Measurements from ENCODE around the gene KLHDC7A. TPM values are rescaled to one million over a fixed set of nuclear protein-coding genes. Genes with fewer than 3 reads are reported as not detected.

KLHDC7A gene
- polyA plus RNA-seq, 1 donor = 4.0 TPM

- Histone ChIP-seq H3K4me3 (ENCODE audit: low read length) (no peak overlapping the region), H3K36me3 (ENCODE audit: control insufficient read depth, insufficient read depth, low read length) (no peaks in the 10 kb centered on the region), H3K27me3 (ENCODE audit: control insufficient read depth, insufficient read depth, low read length) (no peaks in the 10 kb centered on the region), H3K9me3 (ENCODE audit: control insufficient read depth, low read depth, low read length) (no peaks in the 10 kb centered on the region), H3K4me1 (ENCODE audit: control insufficient read depth, insufficient read depth, low read length) (no peaks in the 10 kb centered on the region), H3K27ac (ENCODE audit: low read length) (no peak overlapping the region)
- no CpG with 5 or more reads among the region's 4 CpGs for WGBS (ENCODE audit: insufficient coverage, low lambda C conversion rate)
- DNase-seq = no peak
Measured at GRCh38 chr1:18527514-18527913, 46.8 kb downstream of the KLHDC7A start.

- no peaks in the 10 kb centered on the region for H3K27me3 ChIP-seq (ENCODE audit: control insufficient read depth, insufficient read depth, low read length)
- H3K36me3 ChIP-seq (ENCODE audit: control insufficient read depth, insufficient read depth, low read length) = no peaks in the 10 kb centered on the region
- no peak for DNase-seq
- H3K9me3 ChIP-seq (ENCODE audit: control insufficient read depth, low read depth, low read length) = no peaks in the 10 kb centered on the region
- H3K4me1 ChIP-seq (ENCODE audit: control insufficient read depth, insufficient read depth, low read length) = no peaks in the 10 kb centered on the region
- WGBS (ENCODE audit: insufficient coverage, low lambda C conversion rate) = no CpG with 5 or more reads among the region's 5 CpGs
- no peak overlapping the region for H3K4me3 ChIP-seq (ENCODE audit: low read length)
- no peak overlapping the region for H3K27ac ChIP-seq (ENCODE audit: low read length)
Measured at GRCh38 chr1:18527921-18528320, 47.2 kb downstream of the KLHDC7A start.

GRCh38 chr1:18528616-18529015, 47.9 kb downstream of the KLHDC7A start:
- no peak for DNase-seq
- whole genome bisulfite sequencing (ENCODE audit: insufficient coverage, low lambda C conversion rate) = no CpG with 5 or more reads among the region's 2 CpGs

GRCh38 chr1:18529714-18530113, 49.0 kb downstream of the KLHDC7A start:
- Histone ChIP-seq H3K4me1 (ENCODE audit: control insufficient read depth, insufficient read depth, low read length) (no peaks in the 10 kb centered on the region), H3K27ac (ENCODE audit: low read length) (no peak overlapping the region), H3K4me3 (ENCODE audit: low read length) (no peak overlapping the region), H3K9me3 (ENCODE audit: control insufficient read depth, low read depth, low read length) (no peaks in the 10 kb centered on the region), H3K27me3 (ENCODE audit: control insufficient read depth, insufficient read depth, low read length) (no peaks in the 10 kb centered on the region), H3K36me3 (ENCODE audit: control insufficient read depth, insufficient read depth, low read length) (no peaks in the 10 kb centered on the region)
- no peak for DNase-seq
- no CpG with 5 or more reads among the region's 4 CpGs for WGBS (ENCODE audit: insufficient coverage, low lambda C conversion rate)

More at GRCh38 chr1:18528616-18529015, 47.9 kb downstream of the KLHDC7A start:
- Histone ChIP-seq H3K4me1 (ENCODE audit: control insufficient read depth, insufficient read depth, low read length) (no peaks in the 10 kb centered on the region), H3K27me3 (ENCODE audit: control insufficient read depth, insufficient read depth, low read length) (no peaks in the 10 kb centered on the region), H3K4me3 (ENCODE audit: low read length) (no peak overlapping the region), H3K36me3 (ENCODE audit: control insufficient read depth, insufficient read depth, low read length) (no peaks in the 10 kb centered on the region), H3K27ac (ENCODE audit: low read length) (no peak overlapping the region), H3K9me3 (ENCODE audit: control insufficient read depth, low read depth, low read length) (no peaks in the 10 kb centered on the region)

GRCh38 chr1:18530587-18531502, 50.1 kb downstream of the KLHDC7A start:
- H3K36me3 ChIP-seq (ENCODE audit: control insufficient read depth, insufficient read depth, low read length) = no peaks in the 10 kb centered on the region
- no CpG with 5 or more reads among the region's 6 CpGs for WGBS (ENCODE audit: insufficient coverage, low lambda C conversion rate)
- H3K27me3 ChIP-seq (ENCODE audit: control insufficient read depth, insufficient read depth, low read length) = no peaks in the 10 kb centered on the region
- no peak overlapping the region for H3K4me3 ChIP-seq (ENCODE audit: low read length)
- no peak overlapping the region for H3K27ac ChIP-seq (ENCODE audit: low read length)
- DNase-seq = no peak
- H3K9me3 ChIP-seq (ENCODE audit: control insufficient read depth, low read depth, low read length) = no peaks in the 10 kb centered on the region
- H3K4me1 ChIP-seq (ENCODE audit: control insufficient read depth, insufficient read depth, low read length) = no peaks in the 10 kb centered on the region

GRCh38 chr1:18531503-18531845, 50.7 kb downstream of the KLHDC7A start:
- no peak for DNase-seq
- 60% methylated on average over 1 of the region's 3 CpGs for WGBS (ENCODE audit: insufficient coverage, low lambda C conversion rate)
- H3K27me3 ChIP-seq (ENCODE audit: control insufficient read depth, insufficient read depth, low read length) = peaks cover 3% of the 10 kb centered on the region

GRCh38 chr1:18532390-18533170, 51.9 kb downstream of the KLHDC7A start:
- Histone ChIP-seq H3K4me1 (ENCODE audit: control insufficient read depth, insufficient read depth, low read length) (no peaks in the 10 kb centered on the region), H3K27me3 (ENCODE audit: control insufficient read depth, insufficient read depth, low read length) (peaks cover 3% of the 10 kb centered on the region), H3K9me3 (ENCODE audit: control insufficient read depth, low read depth, low read length) (no peaks in the 10 kb centered on the region), H3K36me3 (ENCODE audit: control insufficient read depth, insufficient read depth, low read length) (no peaks in the 10 kb centered on the region), H3K4me3 (ENCODE audit: low read length) (no peak overlapping the region), H3K27ac (ENCODE audit: low read length) (no peak overlapping the region)
- no CpG with 5 or more reads among the region's 8 CpGs for WGBS (ENCODE audit: insufficient coverage, low lambda C conversion rate)
- no peak for DNase-seq

More at GRCh38 chr1:18531503-18531845, 50.7 kb downstream of the KLHDC7A start:
- H3K4me1 ChIP-seq (ENCODE audit: control insufficient read depth, insufficient read depth, low read length) = no peaks in the 10 kb centered on the region
- H3K4me3 ChIP-seq (ENCODE audit: low read length) = no peak overlapping the region
- H3K27ac ChIP-seq (ENCODE audit: low read length) = no peak overlapping the region
- H3K36me3 ChIP-seq (ENCODE audit: control insufficient read depth, insufficient read depth, low read length) = no peaks in the 10 kb centered on the region
- no peaks in the 10 kb centered on the region for H3K9me3 ChIP-seq (ENCODE audit: control insufficient read depth, low read depth, low read length)

GRCh38 chr1:18533259-18533658, 52.5 kb downstream of the KLHDC7A start:
- Histone ChIP-seq H3K4me3 (ENCODE audit: low read length) (no peak overlapping the region), H3K9me3 (ENCODE audit: control insufficient read depth, low read depth, low read length) (no peaks in the 10 kb centered on the region), H3K27ac (ENCODE audit: low read length) (no peak overlapping the region), H3K27me3 (ENCODE audit: control insufficient read depth, insufficient read depth, low read length) (peaks cover 3% of the 10 kb centered on the region), H3K4me1 (ENCODE audit: control insufficient read depth, insufficient read depth, low read length) (no peaks in the 10 kb centered on the region), H3K36me3 (ENCODE audit: control insufficient read depth, insufficient read depth, low read length) (no peaks in the 10 kb centered on the region)
- DNase-seq = no peak
- WGBS (ENCODE audit: insufficient coverage, low lambda C conversion rate) = 100% methylated on average over 1 of the region's 3 CpGs

GRCh38 chr1:18534810-18535205, 54.1 kb downstream of the KLHDC7A start:
- Histone ChIP-seq H3K27me3 (ENCODE audit: control insufficient read depth, insufficient read depth, low read length) (peaks cover 3% of the 10 kb centered on the region), H3K9me3 (ENCODE audit: control insufficient read depth, low read depth, low read length) (no peaks in the 10 kb centered on the region), H3K27ac (ENCODE audit: low read length) (no peak overlapping the region), H3K4me1 (ENCODE audit: control insufficient read depth, insufficient read depth, low read length) (no peaks in the 10 kb centered on the region), H3K4me3 (ENCODE audit: low read length) (no peak overlapping the region), H3K36me3 (ENCODE audit: control insufficient read depth, insufficient read depth, low read length) (no peaks in the 10 kb centered on the region)
- no peak for DNase-seq
- no CpG with 5 or more reads among the region's 6 CpGs for WGBS (ENCODE audit: insufficient coverage, low lambda C conversion rate)
